M059J (cell line): ENCODE results near the gene ZNF786. TPM values are rescaled to one million over a fixed set of nuclear protein-coding genes. Genes with fewer than 3 reads are reported as not detected.
"Not testable (repeated sequence)": the region's sequence is repeated elsewhere in the genome, so short reads cannot be mapped to it uniquely, and the experiment has no call there.

Experiments used
- DNase-seq: peaks from one replicate; pipeline ENCODE4 v3.0.0-alpha.2; 2012; ENCODE audit warnings: low read depth
- total RNA-seq: library from RNA; depleted of rRNA; stranded (reverse); fragments of >200 nt; shearing (Covaris generic); gene quantifications from 2 replicates; pipeline ENCODE4 v1.2.3, GENCODE V29; 2014; rRNA removed

ZNF786 gene
- 3.3 and 3.9 TPM in 2 replicates for total RNA-seq

GRCh38 chr7:149090397-149091195 lies at the start of gene ZNF786:
TSS of gene ZNF786 (minus strand) at chr7:149090718. CDS start at chr7:149090640, 78 bp downstream.
- DNase-seq, result peak; percentile 84

- DNase-seq, result no peak
Observed at GRCh38 chr7:149136118-149136517, 45.6 kb upstream of the ZNF786 start.

- no peak for DNase-seq
Observed at GRCh38 chr7:149133028-149133710, 42.7 kb upstream of the ZNF786 start.

GRCh38 chr7:149130572-149131198 lies 40.2 kb upstream of the ZNF786 start:
- DNase-seq, result no peak

- peak; percentile 56 for DNase-seq
Observed at GRCh38 chr7:149126662-149127266, 36.2 kb upstream of the ZNF786 start.

- DNase-seq, result peak; percentile 90
Observed at GRCh38 chr7:149125863-149126661, 35.5 kb upstream of the ZNF786 start, which contains the start of gene ZNF425. TSS of gene ZNF425 (minus strand) at chr7:149126324. CDS start at chr7:149126213, 111 bp downstream.

GRCh38 chr7:149125189-149125862 lies 34.8 kb upstream of the ZNF786 start:
- DNase-seq, result no peak

GRCh38 chr7:149109969-149110368 lies 19.5 kb upstream of the ZNF786 start:
- DNase-seq, result no peak

- no peak for DNase-seq
Observed at GRCh38 chr7:149104749-149105148, 14.2 kb upstream of the ZNF786 start.

GRCh38 chr7:149104214-149104613 lies 13.7 kb upstream of the ZNF786 start:
- no peak for DNase-seq

- no peak for DNase-seq
Observed at GRCh38 chr7:149103424-149103823, 12.9 kb upstream of the ZNF786 start.

- DNase-seq, result no peak
Observed at GRCh38 chr7:149102666-149103065, 12.1 kb upstream of the ZNF786 start.

GRCh38 chr7:149100821-149101220 lies 10.3 kb upstream of the ZNF786 start:
- DNase-seq, result no peak

- DNase-seq, result no peak
Observed at GRCh38 chr7:149099058-149099457, 8.5 kb upstream of the ZNF786 start.

- no peak for DNase-seq
Observed at GRCh38 chr7:149097088-149097487, 6.6 kb upstream of the ZNF786 start.

- DNase-seq, result no peak
Observed at GRCh38 chr7:149093228-149093627, 2.7 kb upstream of the ZNF786 start.

GRCh38 chr7:149092244-149092643 lies 1.7 kb upstream of the ZNF786 start:
- not testable (repeated sequence) for DNase-seq

GRCh38 chr7:149087376-149087775 lies 3.1 kb downstream of the ZNF786 start:
- no peak for DNase-seq

GRCh38 chr7:149085866-149086265 lies 4.7 kb downstream of the ZNF786 start:
- DNase-seq, result no peak

- DNase-seq, result no peak
Observed at GRCh38 chr7:149084407-149084806, 6.1 kb downstream of the ZNF786 start.

GRCh38 chr7:149081914-149082313 lies 8.6 kb downstream of the ZNF786 start:
- no peak for DNase-seq
